Stimulated activated CD4-positive, alpha-beta T cell treated with anti-CD3 and anti-CD28 coated beads, Interleukin-2, amount 100 ng/mL, for 24 hours (primary cell): ENCODE measurements around the gene SLC38A3.
A peak's percentile ranks its signal among the peaks of the same experiment; 100 is the strongest.

Experiments used
- DNase-seq, 2 donors: peaks; one replicate each; pipeline ENCODE4 v3.0.0-alpha.2; 2020

Gene SLC38A3

GRCh38 chr3:50169232-50169832, 35.7 kb upstream of the SLC38A3 start:
- DNase-seq = no peak

GRCh38 chr3:50169858-50170257, 35.2 kb upstream of the SLC38A3 start:
- no peak for DNase-seq

GRCh38 chr3:50170689-50171088, 34.4 kb upstream of the SLC38A3 start:
- DNase-seq = no peak

GRCh38 chr3:50171540-50172301, 33.4 kb upstream of the SLC38A3 start:
- DNase-seq = no peak

- DNase-seq = no peak
Observed at GRCh38 chr3:50172626-50173220, 32.3 kb upstream of the SLC38A3 start.

- no peak for DNase-seq
Observed at GRCh38 chr3:50173685-50174516, 31.2 kb upstream of the SLC38A3 start.

- DNase-seq = no peak
Observed at GRCh38 chr3:50174517-50174895, 30.6 kb upstream of the SLC38A3 start.

GRCh38 chr3:50174947-50175524, 30.0 kb upstream of the SLC38A3 start:
- no peak for DNase-seq

GRCh38 chr3:50177346-50177745, 27.7 kb upstream of the SLC38A3 start:
- DNase-seq = no peak

GRCh38 chr3:50179710-50180109, 25.4 kb upstream of the SLC38A3 start:
- no peak for DNase-seq

- no peak for DNase-seq
Observed at GRCh38 chr3:50181985-50182384, 23.1 kb upstream of the SLC38A3 start.

GRCh38 chr3:50182533-50183099, 22.5 kb upstream of the SLC38A3 start:
- no peak for DNase-seq

- no peak for DNase-seq
Observed at GRCh38 chr3:50183755-50184154, 21.3 kb upstream of the SLC38A3 start.

- DNase-seq = no peak
Observed at GRCh38 chr3:50184242-50184978, 20.7 kb upstream of the SLC38A3 start.

- DNase-seq = no peak
Observed at GRCh38 chr3:50185230-50185629, 19.8 kb upstream of the SLC38A3 start.

- no peak for DNase-seq
Observed at GRCh38 chr3:50186096-50186495, 19.0 kb upstream of the SLC38A3 start.

GRCh38 chr3:50187750-50188149, 17.3 kb upstream of the SLC38A3 start:
- no peak for DNase-seq

GRCh38 chr3:50189274-50189673, 15.8 kb upstream of the SLC38A3 start:
- peak; percentile 38 to 57 for DNase-seq

GRCh38 chr3:50189989-50190388, 15.1 kb upstream of the SLC38A3 start:
- no peak for DNase-seq

- DNase-seq = no peak
Observed at GRCh38 chr3:50190936-50191660, 14.0 kb upstream of the SLC38A3 start, which contains the start of gene GNAT1. Gene GNAT1 (plus strand): TSS chr3:50191610. CDS start chr3:50191726, 116 bp downstream.

GRCh38 chr3:50192124-50192523, 12.9 kb upstream of the SLC38A3 start:
- no peak for DNase-seq
